RWPE2 (cell line): ENCODE measurements around the gene DCUN1D4.

Experiments
- ATAC-seq: fragments of 200-7000 bp; cut with Tn5 transposase; 3 replicates; pipeline ENCODE4 v1.9.1; 2021; ENCODE audit warnings: low read depth
- DNase-seq: peaks from one replicate; pipeline ENCODE4 v3.0.0-alpha.2; 2020; ENCODE audit warnings: low spot score
- H3K27ac ChIP-seq: fragments of 450-650 bp; 2 replicates; pipeline ENCODE4 v1.5.1; 2017; ENCODE audit warnings: mild to moderate bottlenecking; ENCODE audit not compliant: poor library complexity, severe bottlenecking
- H3K27me3 ChIP-seq: fragments of 250-450 bp; sonication (Bioruptor Pico); 2 replicates; pipeline ENCODE4 v1.5.1; 2021; ENCODE audit warnings: mild to moderate bottlenecking, moderate library complexity; ENCODE audit not compliant: insufficient read depth, poor library complexity, severe bottlenecking
- H3K36me3 ChIP-seq: fragments of 250-450 bp; sonication (Bioruptor Pico); 2 replicates; pipeline ENCODE4 v1.5.1; 2020; ENCODE audit warnings: low read depth, mild to moderate bottlenecking, moderate library complexity
- H3K4me1 ChIP-seq: fragments of 250-450 bp; sonication (Bioruptor Pico); 2 replicates; pipeline ENCODE4 v1.5.1; 2021; ENCODE audit warnings: mild to moderate bottlenecking, moderate library complexity; ENCODE audit not compliant: insufficient read depth, poor library complexity, severe bottlenecking
- H3K4me3 ChIP-seq: fragments of 250-450 bp; sonication (Bioruptor Pico); 2 replicates; pipeline ENCODE4 v1.5.1; 2021; ENCODE audit warnings: mild to moderate bottlenecking, moderate library complexity; ENCODE audit not compliant: severe bottlenecking
- H3K9me3 ChIP-seq: fragments of 250-450 bp; sonication (Bioruptor Pico); 2 replicates; pipeline ENCODE4 v1.5.1; 2021; ENCODE audit warnings: mild to moderate bottlenecking, moderate library complexity; ENCODE audit not compliant: severe bottlenecking
- CTCF ChIP-seq: fragments of 450-650 bp; IDR thresholded peaks from one replicate; pipeline ENCODE4 v1.5.1; 2017; ENCODE audit warnings: mild to moderate bottlenecking, moderate library complexity; ENCODE audit not compliant: poor library complexity, severe bottlenecking

DCUN1D4 gene

DNA sequence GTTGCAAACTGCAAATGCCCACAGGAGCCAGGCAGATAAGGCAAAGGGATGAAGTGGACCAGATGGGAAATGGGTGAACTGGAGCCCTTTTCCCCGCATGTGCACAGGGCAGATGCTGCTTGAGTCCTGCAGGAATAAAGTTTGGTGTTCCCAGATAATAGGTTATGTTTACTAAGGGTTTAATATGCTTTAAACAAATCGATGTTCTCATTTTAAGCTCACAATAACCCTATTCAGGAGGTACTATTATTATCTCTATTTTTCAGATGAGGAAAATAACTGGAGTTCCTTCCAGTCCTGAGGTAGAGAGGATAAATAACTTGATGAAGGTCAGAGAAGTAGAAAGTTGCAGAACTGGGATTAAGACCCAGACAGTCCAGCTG, 99.9 kb downstream of the DCUN1D4 start:
- no peak for TF ChIP-seq CTCF
- no peaks in the 10 kb centered on the region for H3K36me3 ChIP-seq
- H3K9me3 ChIP-seq: no peaks in the 10 kb centered on the region
- H3K27me3 ChIP-seq: no peaks in the 10 kb centered on the region
- H3K4me3 ChIP-seq: no peak overlapping the region
- H3K27ac ChIP-seq: no peak overlapping the region
- H3K4me1 ChIP-seq: no peaks in the 10 kb centered on the region
- ATAC-seq: no peak
- no peak for DNase-seq

GRCh38 chr4:51943221-51943620, 100.3 kb downstream of the DCUN1D4 start:
- ATAC-seq: no peak

GRCh38 chr4:51958199-51958968, 115.4 kb downstream of the DCUN1D4 start:
- no peak for TF ChIP-seq CTCF
- H3K27me3 ChIP-seq: no peaks in the 10 kb centered on the region
- H3K27ac ChIP-seq: no peak overlapping the region
- no peak overlapping the region for H3K4me3 ChIP-seq
- no peaks in the 10 kb centered on the region for H3K36me3 ChIP-seq
- DNase-seq (no peak), ATAC-seq (no peak)
- H3K4me1 ChIP-seq: no peaks in the 10 kb centered on the region
- H3K9me3 ChIP-seq: no peaks in the 10 kb centered on the region

More at GRCh38 chr4:51943221-51943620, 100.3 kb downstream of the DCUN1D4 start:
- no peak overlapping the region for H3K27ac ChIP-seq
- no peaks in the 10 kb centered on the region for H3K27me3 ChIP-seq
- DNase-seq: no peak
- no peaks in the 10 kb centered on the region for H3K4me1 ChIP-seq
- H3K36me3 ChIP-seq: no peaks in the 10 kb centered on the region
- no peak overlapping the region for H3K4me3 ChIP-seq
- no peak for TF ChIP-seq CTCF
- no peaks in the 10 kb centered on the region for H3K9me3 ChIP-seq

DNA sequence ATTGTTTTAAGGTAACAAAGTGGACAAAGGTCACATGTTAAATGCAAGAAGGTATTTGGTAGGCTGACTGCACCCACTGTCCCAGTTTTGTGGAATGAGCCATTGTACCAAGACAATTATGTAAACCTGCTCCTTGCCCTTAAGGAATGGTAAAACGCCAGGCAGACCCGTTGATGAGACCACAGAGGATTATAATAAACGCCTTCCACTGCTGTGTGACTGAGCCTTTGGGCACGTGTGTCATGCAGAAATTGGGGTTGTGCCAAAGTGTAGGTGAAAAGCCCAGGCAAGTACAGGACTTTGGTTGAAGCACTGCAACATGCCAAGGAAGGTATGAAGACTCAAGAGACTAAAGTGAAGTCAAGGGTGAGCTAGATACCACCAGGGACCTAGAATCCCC, 117.5 kb downstream of the DCUN1D4 start:
- ATAC-seq: no peak
- H3K27ac ChIP-seq: no peak overlapping the region
- H3K27me3 ChIP-seq: no peaks in the 10 kb centered on the region
- no peak overlapping the region for H3K4me3 ChIP-seq
- no peaks in the 10 kb centered on the region for H3K36me3 ChIP-seq
- DNase-seq: no peak
- H3K4me1 ChIP-seq: no peaks in the 10 kb centered on the region
- H3K9me3 ChIP-seq: no peaks in the 10 kb centered on the region
- no peak for TF ChIP-seq CTCF

- no peaks in the 10 kb centered on the region for H3K9me3 ChIP-seq
- H3K36me3 ChIP-seq: no peaks in the 10 kb centered on the region
- DNase-seq (no peak), ATAC-seq (no peak)
- H3K27ac ChIP-seq: no peak overlapping the region
- H3K27me3 ChIP-seq: no peaks in the 10 kb centered on the region
- H3K4me1 ChIP-seq: no peaks in the 10 kb centered on the region
- no peak for TF ChIP-seq CTCF
- H3K4me3 ChIP-seq: no peak overlapping the region
Measured at GRCh38 chr4:51963841-51964517, 121.0 kb downstream of the DCUN1D4 start.
